HepG2 (cell line): ENCODE data around the gene MECR. TPM values are rescaled to one million over a fixed set of nuclear protein-coding genes. Genes with fewer than 3 reads are reported as not detected.
A peak's percentile ranks its signal among the peaks of the same experiment; 100 is the strongest.

Experiments used
- E2F2 ChIP-seq: sonication (generic); formaldehyde crosslinking; IDR thresholded peaks from 2 replicates; pipeline ENCODE4 v1.4.0; 2020; ENCODE audit warnings: missing genetic modification reagents, borderline replicate concordance
- JUNB ChIP-seq: sonication (generic); formaldehyde crosslinking; IDR thresholded peaks from 2 replicates; pipeline ENCODE4 v1.8.0; 2022; ENCODE audit warnings: missing genetic modification reagents, mild to moderate bottlenecking, borderline replicate concordance
- LRRFIP1 ChIP-seq: sonication (generic); formaldehyde crosslinking; conservative IDR thresholded peaks from 2 replicates; pipeline ENCODE4 v1.4.0; 2020; ENCODE audit warnings: missing genetic modification reagents
- MEIS1 ChIP-seq: sonication (generic); formaldehyde crosslinking; IDR thresholded peaks from 2 replicates; pipeline ENCODE4 v1.9.0; 2021; ENCODE audit warnings: mild to moderate bottlenecking, missing genetic modification reagents, moderate library complexity, borderline replicate concordance
- MEIS2 ChIP-seq: sonication (generic); formaldehyde crosslinking; IDR thresholded peaks from 2 replicates; pipeline ENCODE4 v1.9.0; 2021; ENCODE audit warnings: mild to moderate bottlenecking, missing genetic modification reagents
- MTERF4 ChIP-seq: sonication (generic); formaldehyde crosslinking; IDR thresholded peaks from 2 replicates; pipeline ENCODE4 v1.8.0; 2023; ENCODE audit warnings: mild to moderate bottlenecking, missing genetic modification reagents
- PCBP2 ChIP-seq: fragments of 200-400 bp; formaldehyde crosslinking; optimal IDR thresholded peaks from 2 replicates; pipeline ENCODE3; 2018; ENCODE audit warnings: low read length, low read depth; ENCODE audit not compliant: poor library complexity, severe bottlenecking
- RNF2 ChIP-seq: fragments of 450-650 bp; conservative IDR thresholded peaks from 2 replicates; pipeline ENCODE4 v1.6.1; 2016; ENCODE audit warnings: low read depth
- SMAD1 ChIP-seq: sonication (generic); formaldehyde crosslinking; IDR thresholded peaks from 2 replicates; pipeline ENCODE4 v1.4.0; 2020; ENCODE audit warnings: missing genetic modification reagents, low read depth, mild to moderate bottlenecking, borderline replicate concordance
- SOX6 ChIP-seq, 2 experiments: fragments of 450-650 bp in 1 of 2; sonication (generic) in 1 of 2; formaldehyde crosslinking in 1 of 2; IDR thresholded peaks; 2 replicates each; pipeline versions ENCODE4 v1.4.0 to v1.6.1; 2017 to 2020; ENCODE audit warnings: antibody characterized with exemption in 1 of 2, mild to moderate bottlenecking in 1 of 2, missing genetic modification reagents in 1 of 2
- ZBTB4 ChIP-seq: sonication (generic); formaldehyde crosslinking; IDR thresholded peaks from 2 replicates; pipeline ENCODE4 v1.4.0; 2020; ENCODE audit warnings: missing genetic modification reagents, mild to moderate bottlenecking, borderline replicate concordance
- ZFP1 ChIP-seq: IDR thresholded peaks from 2 replicates; pipeline ENCODE4 v1.6.1; 2016
- ZFP36L2 ChIP-seq: sonication (generic); formaldehyde crosslinking; IDR thresholded peaks from 2 replicates; pipeline ENCODE4 v1.4.0; 2020; ENCODE audit warnings: missing genetic modification reagents
- ZFP41 ChIP-seq: sonication (generic); formaldehyde crosslinking; IDR thresholded peaks from 2 replicates; pipeline ENCODE4 v1.4.0; 2020; ENCODE audit warnings: mild to moderate bottlenecking, missing genetic modification reagents, borderline replicate concordance
- ZMAT3 ChIP-seq: sonication (generic); formaldehyde crosslinking; conservative IDR thresholded peaks from 2 replicates; pipeline ENCODE4 v1.7.0; 2021; ENCODE audit warnings: missing genetic modification reagents
- ZNF530 ChIP-seq: sonication (generic); formaldehyde crosslinking; IDR thresholded peaks from 2 replicates; pipeline ENCODE4 v1.5.0; 2020; ENCODE audit warnings: low read depth, mild to moderate bottlenecking, missing genetic modification reagents
- ZNF607 ChIP-seq: sonication (generic); formaldehyde crosslinking; IDR thresholded peaks from 2 replicates; pipeline ENCODE4 v1.5.1; 2020; ENCODE audit warnings: missing genetic modification reagents, mild to moderate bottlenecking, borderline replicate concordance
- polyA plus RNA-seq, 8 experiments: library from polyadenylated mRNA; depleted of rRNA in 3 of 8; stranded (reverse) in 7 of 8; unstranded in 1 of 8; fragments of >200 nt; fragmentation: Illumina TruSeq in 4 of 8; extraction: Trizol in 4 of 8; gene quantifications; 2 replicates each; pipeline versions ENCODE4 v1.2.1 to v1.2.3, GENCODE V29; 2011 to 2016; ENCODE audit warnings: low read depth in 4 of 8, missing spikeins in 1 of 8, mixed read lengths in 1 of 8; ENCODE audit not compliant: insufficient read depth in 1 of 8
- total RNA-seq, 5 experiments: library from RNA; depleted of rRNA; stranded (reverse); fragments of >200 nt; fragmentation: Illumina TruSeq; extraction: Trizol; gene quantifications; 2 replicates each; pipeline ENCODE4 v1.2.3, GENCODE V29; 2016; ENCODE audit warnings: low read depth in 1 of 5
- TF ChIP-seq, protein P1 (sequence below): sonication (generic); formaldehyde crosslinking; IDR thresholded peaks from 2 replicates; pipeline ENCODE4 v1.8.1; 2023; ENCODE audit warnings: mild to moderate bottlenecking, missing genetic modification reagents

MECR gene
- total and polyA plus RNA-seq, 2 of the 13 experiments (the other 11 are each of a cell fraction or from before 2014, with no cell fraction given): 18.8 to 24.9 TPM

- TF ChIP-seq SOX6 (IDR thresholded peaks at IDR 0.05): no peak
- TF ChIP-seq SOX6 (CRISPR knock-in tag; IDR thresholded peaks at IDR 0.05): 0 out of 2 replicates have a peak, but pooled peaks have one; percentile 3
- TF ChIP-seq ZNF530 (CRISPR knock-in tag): no peak
- TF ChIP-seq LRRFIP1 (CRISPR knock-in tag): no peak
- TF ChIP-seq JUNB (CRISPR knock-in tag): no peak
- TF ChIP-seq ZBTB4 (CRISPR knock-in tag): 0 out of 2 replicates have a peak, but pooled peaks have one; percentile 39
- TF ChIP-seq ZFP36L2 (CRISPR knock-in tag): no peak
- 0 out of 2 replicates have a peak, but pooled peaks have one; percentile 50 for TF ChIP-seq MTERF4 (CRISPR knock-in tag)
- TF ChIP-seq E2F2 (CRISPR knock-in tag): peak; percentile 66; the same call in 1 of the 2 replicates
- no peak for TF ChIP-seq ZFP1 (CRISPR knock-in tag)
- no peak; the same call in 1 of the 2 replicates for TF ChIP-seq ZMAT3
- TF ChIP-seq ZNF607 (CRISPR knock-in tag): peak; percentile 83
- TF ChIP-seq ZFP41 (CRISPR knock-in tag): no peak
- TF ChIP-seq SMAD1 (CRISPR knock-in tag): peak; percentile 35; the same call in 1 of the 2 replicates
- TF ChIP-seq MEIS2 (CRISPR knock-in tag): peak; percentile 65; the same call in 1 of the 2 replicates
- no peak for TF ChIP-seq PCBP2
- TF ChIP-seq, protein P1, sequence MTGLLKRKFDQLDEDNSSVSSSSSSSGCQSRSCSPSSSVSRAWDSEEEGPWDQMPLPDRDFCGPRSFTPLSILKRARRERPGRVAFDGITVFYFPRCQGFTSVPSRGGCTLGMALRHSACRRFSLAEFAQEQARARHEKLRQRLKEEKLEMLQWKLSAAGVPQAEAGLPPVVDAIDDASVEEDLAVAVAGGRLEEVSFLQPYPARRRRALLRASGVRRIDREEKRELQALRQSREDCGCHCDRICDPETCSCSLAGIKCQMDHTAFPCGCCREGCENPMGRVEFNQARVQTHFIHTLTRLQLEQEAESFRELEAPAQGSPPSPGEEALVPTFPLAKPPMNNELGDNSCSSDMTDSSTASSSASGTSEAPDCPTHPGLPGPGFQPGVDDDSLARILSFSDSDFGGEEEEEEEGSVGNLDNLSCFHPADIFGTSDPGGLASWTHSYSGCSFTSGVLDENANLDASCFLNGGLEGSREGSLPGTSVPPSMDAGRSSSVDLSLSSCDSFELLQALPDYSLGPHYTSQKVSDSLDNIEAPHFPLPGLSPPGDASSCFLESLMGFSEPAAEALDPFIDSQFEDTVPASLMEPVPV (CRISPR knock-in tag): no peak
- TF ChIP-seq RNF2: 0 out of 2 replicates have a peak, but pooled peaks have one; percentile 45
- no peak for TF ChIP-seq MEIS1
These were observed at the start of gene MECR (continued) for GRCh38 chr1:29230553-29231378.
